HG03460 (cell line): ENCODE data around the gene ATP23.

Source experiments
- ATAC-seq: cut with Tn5 transposase; IDR thresholded peaks from one replicate; pipeline ENCODE4 v1.9.1; 2021; ENCODE audit not compliant: unreplicated experiment

The ATP23 gene

DNA sequence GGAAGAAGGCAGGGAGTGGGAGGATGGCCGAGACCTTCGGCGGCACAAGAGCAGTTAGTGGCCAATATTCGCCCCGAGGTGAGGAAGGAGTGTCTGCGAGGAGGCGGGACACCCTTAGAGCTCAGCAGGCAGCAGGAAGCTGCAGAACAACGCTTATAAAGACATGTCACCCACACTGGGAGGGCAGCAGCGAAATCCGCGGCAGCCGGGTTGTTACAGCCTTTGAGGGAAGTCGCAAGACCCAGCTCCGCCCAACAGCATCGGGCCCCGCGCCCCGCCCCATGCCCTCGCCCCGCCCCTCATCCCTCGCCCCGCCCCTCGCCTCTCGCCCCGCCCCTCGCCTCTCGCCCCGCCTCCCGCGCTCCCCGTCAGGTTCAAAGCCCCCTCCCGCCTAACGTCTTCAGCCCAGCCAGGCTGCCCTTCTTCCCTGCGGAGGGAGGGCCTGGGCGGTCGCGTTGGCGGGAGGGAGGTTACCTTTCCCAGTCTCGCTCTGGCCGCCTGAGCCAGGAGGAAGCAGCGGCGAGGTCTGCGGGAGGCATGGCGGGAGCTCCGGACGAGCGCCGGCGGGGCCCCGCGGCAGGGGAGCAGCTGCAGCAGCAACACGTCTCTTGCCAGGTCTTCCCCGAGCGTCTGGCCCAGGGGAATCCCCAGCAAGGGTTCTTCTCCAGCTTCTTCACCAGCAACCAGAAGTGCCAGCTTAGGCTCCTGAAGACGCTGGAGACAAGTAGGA lies at the start of gene ATP23:
TSS of gene ATP23 (plus strand) at position 403 of the 730 bp plus-strand sequence. CDS start at position 538, 135 bp downstream.
- peak; percentile 83 for ATAC-seq

GRCh38 chr12:57892232-57892972 lies 49.0 kb upstream of the ATP23 start:
- ATAC-seq: no peak

- no peak for ATAC-seq
Measured at GRCh38 chr12:57893431-57894353, 47.7 kb upstream of the ATP23 start.

- ATAC-seq: no peak
Measured at GRCh38 chr12:57894399-57895292, 46.7 kb upstream of the ATP23 start.

DNA sequence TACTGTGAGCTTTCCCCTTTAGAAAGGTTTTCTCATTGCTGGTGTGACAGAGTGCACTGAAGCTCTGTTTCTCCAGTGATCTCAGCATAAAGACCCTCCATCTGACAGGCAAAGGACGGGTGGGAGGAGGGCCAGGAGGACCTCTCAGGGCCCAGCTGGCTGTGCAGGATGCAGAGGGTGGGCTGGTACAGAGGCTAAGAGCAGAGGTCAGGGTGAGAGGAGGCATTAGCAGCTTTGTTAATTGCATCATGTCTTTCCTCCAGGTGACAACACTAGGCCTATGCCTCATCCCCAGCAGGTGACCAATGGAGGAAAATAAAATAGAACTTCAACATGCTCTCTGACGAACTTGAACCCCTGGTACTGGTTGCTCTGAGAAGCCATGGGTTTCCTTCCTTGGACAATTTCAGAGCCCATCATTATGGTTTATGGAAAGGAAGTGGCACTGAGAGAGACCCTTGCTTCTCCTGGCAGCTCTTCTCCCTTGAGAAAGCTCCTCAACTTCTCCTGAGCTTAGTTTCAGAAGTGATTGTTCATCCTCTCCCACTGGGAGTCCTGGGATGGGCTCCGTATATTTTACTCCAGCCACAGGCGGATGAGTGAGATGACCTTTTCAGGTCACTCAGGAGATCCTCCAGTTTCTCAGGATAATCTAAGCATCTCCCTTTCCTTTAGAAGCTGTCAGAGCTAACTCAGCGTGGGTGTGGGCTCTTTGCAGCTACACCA lies 45.8 kb upstream of the ATP23 start:
- no peak for ATAC-seq

- ATAC-seq: no peak
Measured at GRCh38 chr12:57896115-57896433, 45.3 kb upstream of the ATP23 start.

GRCh38 chr12:57896434-57897201 lies 44.7 kb upstream of the ATP23 start:
- ATAC-seq: no peak

GRCh38 chr12:57897286-57897974 lies 43.9 kb upstream of the ATP23 start:
- no peak for ATAC-seq

DNA sequence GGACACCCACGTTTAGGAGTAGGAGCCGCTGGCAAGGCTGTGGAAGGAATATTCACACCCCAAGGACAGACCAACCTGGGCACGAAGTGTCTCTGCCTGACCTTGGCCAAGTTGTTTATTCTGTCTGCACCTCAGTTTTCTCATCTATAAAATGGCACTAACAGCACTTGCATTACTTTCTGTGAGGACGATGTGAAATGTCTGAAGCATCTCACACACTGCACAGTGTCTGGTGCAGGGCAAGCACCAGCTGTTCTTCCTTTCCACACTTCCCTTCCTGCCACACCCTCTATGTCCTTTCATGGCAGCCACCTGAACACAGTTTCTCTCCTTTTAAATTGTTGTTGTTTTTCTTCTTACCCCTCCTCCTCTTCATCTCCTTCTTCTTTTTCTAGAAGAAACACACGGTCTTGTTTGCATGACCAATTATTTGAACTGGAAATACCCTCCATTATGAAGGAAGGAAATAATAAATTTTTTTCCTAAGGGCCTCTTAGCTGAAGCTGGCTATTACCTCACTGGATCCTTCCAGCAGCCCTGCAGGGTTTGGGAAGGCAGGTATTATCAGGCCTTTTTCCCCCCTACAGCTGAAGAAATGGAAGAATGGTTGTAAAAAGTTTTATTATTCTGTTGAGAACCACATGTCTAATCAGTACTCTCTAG lies 42.9 kb upstream of the ATP23 start:
- peak; percentile 28 for ATAC-seq

GRCh38 chr12:57899010-57899662 lies 42.2 kb upstream of the ATP23 start:
- ATAC-seq: peak; percentile 82

DNA sequence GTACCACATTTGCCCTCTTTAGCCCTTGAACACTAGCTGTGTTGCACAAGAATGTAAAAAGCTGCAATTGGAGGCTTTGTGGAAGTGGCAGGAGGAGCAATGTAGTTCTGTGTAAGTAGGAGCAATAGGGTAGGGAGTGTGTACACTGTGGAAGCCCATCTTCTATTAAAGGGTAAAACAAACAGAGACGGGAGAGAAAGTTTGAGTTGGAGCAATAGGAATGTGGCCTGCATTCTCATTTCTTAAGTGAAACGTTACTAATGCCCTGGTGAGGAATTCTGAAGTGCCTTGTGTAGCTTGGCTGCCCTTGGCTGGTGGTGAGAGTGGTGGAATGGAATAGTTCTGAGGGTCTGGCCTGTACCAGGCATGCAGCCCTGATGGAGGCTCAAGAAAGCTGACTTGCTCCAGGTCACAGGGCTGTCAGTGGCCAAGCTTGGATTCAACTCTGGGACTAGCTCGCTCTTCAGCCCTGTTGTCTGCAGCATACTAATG lies 38.8 kb upstream of the ATP23 start:
- no peak for ATAC-seq

- no peak for ATAC-seq
Measured at GRCh38 chr12:57904426-57904825, 36.9 kb upstream of the ATP23 start.

GRCh38 chr12:57904848-57905811 lies 36.2 kb upstream of the ATP23 start:
- ATAC-seq: peak; percentile 91

DNA sequence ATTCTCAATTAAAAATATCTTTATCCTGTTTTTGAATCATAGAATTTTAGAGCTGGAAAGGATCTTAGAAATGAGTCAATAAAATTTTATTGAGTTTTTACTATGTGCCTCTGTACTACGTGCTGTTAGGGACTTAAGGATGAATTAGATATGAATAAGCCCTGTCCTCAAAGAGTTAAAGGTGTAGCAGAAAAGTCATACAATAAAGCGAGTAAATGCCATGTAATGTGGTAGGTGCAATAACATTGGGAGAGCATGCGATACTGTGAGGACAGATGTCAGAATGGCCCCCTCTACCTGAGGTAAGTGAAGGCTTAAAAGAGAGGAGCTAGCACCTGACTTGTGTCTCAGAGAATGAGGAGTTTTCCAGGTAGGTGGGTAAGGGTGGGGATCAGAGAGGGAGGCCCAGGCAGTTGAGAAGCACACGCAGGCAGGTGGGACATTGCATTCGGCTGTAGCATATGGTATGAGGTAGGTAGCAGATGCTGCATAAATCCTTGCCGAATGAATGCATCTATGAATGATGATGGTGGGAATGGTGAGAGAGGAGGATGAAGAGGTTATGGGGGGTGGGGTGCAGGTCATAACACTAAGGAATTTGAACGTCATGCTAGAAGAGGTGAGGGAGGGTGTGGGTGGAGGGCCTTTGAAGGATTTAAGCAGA lies 35.4 kb upstream of the ATP23 start:
- no peak for ATAC-seq

DNA sequence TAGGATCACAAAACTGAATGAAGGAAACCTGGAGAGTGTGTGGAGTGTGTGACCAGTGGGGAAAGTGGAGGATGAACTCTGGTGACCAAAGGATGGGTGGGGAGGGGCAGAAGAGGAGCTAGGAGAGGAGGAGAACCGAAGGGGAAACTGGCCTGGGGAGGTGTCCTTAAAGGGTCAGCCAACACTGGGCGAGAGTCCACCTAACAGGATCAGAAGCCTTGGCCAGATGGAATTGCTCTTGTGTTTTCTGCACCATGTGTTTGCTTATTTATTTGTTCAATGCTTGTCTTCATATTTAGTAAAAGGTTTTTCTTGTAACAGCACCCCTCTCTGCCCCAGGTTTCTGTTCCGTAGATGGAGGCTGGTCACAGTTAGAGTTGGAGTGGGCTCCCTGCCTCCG lies 34.5 kb upstream of the ATP23 start:
- ATAC-seq: no peak

- no peak for ATAC-seq
Measured at GRCh38 chr12:57907281-57907680, 34.1 kb upstream of the ATP23 start.
